HG03457 (cell line): Measurements from ENCODE around the gene U2AF1L4.

ENCODE experiments used
- ATAC-seq: cut with Tn5 transposase; IDR thresholded peaks from one replicate; pipeline ENCODE4 v1.9.1; 2021; ENCODE audit warnings: moderate number of reproducible peaks; ENCODE audit not compliant: unreplicated experiment

Gene U2AF1L4

GRCh38 chr19:35757749-35758608, 12.8 kb upstream of the U2AF1L4 start, which contains the start of gene PROSER3:
TSS of gene PROSER3 (plus strand) at chr19:35758176. CDS start at chr19:35758216, 40 bp downstream.
- ATAC-seq, result peak; percentile 79

GRCh38 chr19:35757231-35757748, 12.1 kb upstream of the U2AF1L4 start:
- ATAC-seq, result no peak

GRCh38 chr19:35756377-35757230, 11.4 kb upstream of the U2AF1L4 start, which contains the start of gene HSPB6:
TSS of gene HSPB6 (minus strand) at chr19:35757029. CDS start at chr19:35757008, 21 bp downstream.
- ATAC-seq, result no peak

GRCh38 chr19:35755550-35756376, 10.5 kb upstream of the U2AF1L4 start:
- no peak for ATAC-seq

GRCh38 chr19:35755131-35755549, 9.9 kb upstream of the U2AF1L4 start:
- ATAC-seq, result no peak

- ATAC-seq, result no peak
Observed at GRCh38 chr19:35754370-35755130, 9.3 kb upstream of the U2AF1L4 start.

- ATAC-seq, result no peak
Observed at GRCh38 chr19:35753634-35754369, 8.6 kb upstream of the U2AF1L4 start.

GRCh38 chr19:35752746-35753350, 7.6 kb upstream of the U2AF1L4 start:
- no peak for ATAC-seq

- ATAC-seq, result no peak
Observed at GRCh38 chr19:35751839-35752745, 6.9 kb upstream of the U2AF1L4 start.

GRCh38 chr19:35750167-35750566, 4.9 kb upstream of the U2AF1L4 start:
- no peak for ATAC-seq

GRCh38 chr19:35748106-35749020, 3.1 kb upstream of the U2AF1L4 start, which contains the start of gene LIN37:
TSS of gene LIN37 (plus strand) at chr19:35748576. CDS start at chr19:35748725, 149 bp downstream.
- ATAC-seq, result peak; percentile 54

GRCh38 chr19:35746531-35746930, 1.3 kb upstream of the U2AF1L4 start:
- ATAC-seq, result no peak

GRCh38 chr19:35746087-35746462, 857 bp upstream of the U2AF1L4 start:
- no peak for ATAC-seq

- ATAC-seq, result no peak
Observed at GRCh38 chr19:35744430-35745327, 539 bp downstream of the U2AF1L4 start.

- no peak for ATAC-seq
Observed at GRCh38 chr19:35743640-35744429, 1.4 kb downstream of the U2AF1L4 start.
